ENCODE data around the gene MLX.

DNA sequence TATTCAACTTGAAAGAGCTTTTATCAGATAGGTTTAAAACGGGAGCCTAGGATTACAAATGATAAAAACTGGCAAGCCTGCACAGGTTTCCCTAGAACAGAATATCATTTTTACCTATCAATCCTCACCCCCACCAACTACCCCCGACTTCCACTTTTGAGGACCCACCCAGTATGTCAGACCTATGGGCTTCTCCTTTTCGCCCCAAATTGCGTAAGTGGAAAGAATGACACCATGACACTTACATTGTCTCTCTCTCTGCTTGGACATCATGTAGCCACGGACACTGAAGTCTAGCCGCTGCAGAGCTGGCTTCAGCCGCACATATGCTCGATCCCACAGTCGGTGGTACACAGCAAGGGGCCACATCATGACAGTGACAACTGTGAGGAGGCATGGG, 18.0 kb downstream of the MLX start:
- TF ChIP-seq POLR2A (IDR thresholded peaks at IDR 0.05) (no peak), CTCF (IDR thresholded peaks at IDR 0.05) (no peak)
